H9 (cell line): ENCODE data around the gene ARHGDIA. TPM values are rescaled to one million over a fixed set of nuclear protein-coding genes. Genes with fewer than 3 reads are reported as not detected.
A peak's percentile ranks its signal among the peaks of the same experiment; 100 is the strongest.

Source experiments
- DNase-seq: peaks from one replicate; pipeline ENCODE4 v3.0.0-alpha.2; 2017
- H2AFZ ChIP-seq: one replicate; pipeline ENCODE4 v1.6.1; 2013; ENCODE audit warnings: mild to moderate bottlenecking, low read length, control low read depth, moderate library complexity
- H2AK5ac ChIP-seq: 2 replicates; pipeline ENCODE4 v1.6.1; 2013; ENCODE audit warnings: low read length, control low read depth, mixed read lengths; ENCODE audit not compliant: insufficient read length
- H2BK120ac ChIP-seq: one replicate; pipeline ENCODE4 v1.6.1; 2013; ENCODE audit warnings: low read depth, mild to moderate bottlenecking, low read length, control low read depth, inconsistent platforms; ENCODE audit not compliant: poor library complexity, severe bottlenecking
- H2BK12ac ChIP-seq: 2 replicates; pipeline ENCODE4 v1.6.1; 2013; ENCODE audit warnings: low read length, control low read depth, mixed read lengths, low read depth; ENCODE audit not compliant: insufficient read length
- H2BK15ac ChIP-seq: 2 replicates; pipeline ENCODE4 v1.6.1; 2013; ENCODE audit warnings: low read depth, low read length, control low read depth
- H2BK20ac ChIP-seq: one replicate; pipeline ENCODE4 v1.6.1; 2013; ENCODE audit warnings: low read depth, mild to moderate bottlenecking, low read length, control low read depth, inconsistent platforms; ENCODE audit not compliant: poor library complexity, severe bottlenecking
- H2BK5ac ChIP-seq: 2 replicates; pipeline ENCODE4 v1.6.1; 2013; ENCODE audit warnings: low read length, control low read depth, mixed read lengths; ENCODE audit not compliant: insufficient read length
- H3K14ac ChIP-seq: 2 replicates; pipeline ENCODE4 v1.6.1; 2013; ENCODE audit warnings: low read length, control low read depth; ENCODE audit not compliant: insufficient read depth
- H3K18ac ChIP-seq: 2 replicates; pipeline ENCODE4 v1.6.1; 2013; ENCODE audit warnings: low read depth, mild to moderate bottlenecking, mixed read lengths, low read length, control low read depth; ENCODE audit not compliant: insufficient read length
- H3K23ac ChIP-seq: 2 replicates; pipeline ENCODE4 v1.6.1; 2013; ENCODE audit warnings: low read length, control low read depth, mixed read lengths, low read depth; ENCODE audit not compliant: insufficient read length
- H3K23me2 ChIP-seq: 2 replicates; pipeline ENCODE4 v1.6.1; 2013; ENCODE audit warnings: low read depth, mild to moderate bottlenecking, mixed read lengths, low read length, control low read depth; ENCODE audit not compliant: insufficient read length, poor library complexity, severe bottlenecking
- H3K27ac ChIP-seq: 2 replicates; pipeline ENCODE4 v1.5.1; 2013; ENCODE audit warnings: low read length, control low read depth, mixed read lengths, low read depth; ENCODE audit not compliant: insufficient read length
- H3K27me3 ChIP-seq: 2 replicates; pipeline ENCODE4 v1.6.1; 2013; ENCODE audit warnings: low read length, control low read depth, inconsistent platforms; ENCODE audit not compliant: insufficient read depth
- H3K4ac ChIP-seq: 2 replicates; pipeline ENCODE4 v1.6.1; 2013; ENCODE audit warnings: low read depth, mild to moderate bottlenecking, control low read depth, inconsistent platforms, low read length, moderate library complexity
- H3K4me1 ChIP-seq: 2 replicates; pipeline ENCODE4 v1.6.1; 2013; ENCODE audit warnings: low read length, control low read depth, inconsistent platforms; ENCODE audit not compliant: insufficient read depth
- H3K4me2 ChIP-seq: 2 replicates; pipeline ENCODE4 v1.6.1; 2013; ENCODE audit warnings: low read length, control low read depth, mixed read lengths; ENCODE audit not compliant: insufficient read length, insufficient read depth
- H3K56ac ChIP-seq: 2 replicates; pipeline ENCODE4 v1.6.1; 2013; ENCODE audit warnings: low read depth, mild to moderate bottlenecking, mixed read lengths, low read length, control low read depth; ENCODE audit not compliant: insufficient read length
- H3K79me1 ChIP-seq: 2 replicates; pipeline ENCODE4 v1.6.1; 2013; ENCODE audit warnings: low read depth, mild to moderate bottlenecking, moderate library complexity, low read length, control low read depth, inconsistent platforms; ENCODE audit not compliant: insufficient read depth, poor library complexity, severe bottlenecking
- H3K79me2 ChIP-seq: 2 replicates; pipeline ENCODE4 v1.6.1; 2013; ENCODE audit warnings: low read length, control low read depth, inconsistent platforms; ENCODE audit not compliant: insufficient read depth
- H3K9ac ChIP-seq: 2 replicates; pipeline ENCODE4 v1.6.1; 2013; ENCODE audit warnings: low read length, control low read depth, mixed read lengths; ENCODE audit not compliant: insufficient read length; ENCODE audit errors: extremely low read depth
- H3K9me3 ChIP-seq: one replicate; pipeline ENCODE4 v1.6.1; 2013; ENCODE audit warnings: low read depth, low read length, inconsistent platforms; ENCODE audit not compliant: control insufficient read depth
- H3T11ph ChIP-seq: one replicate; pipeline ENCODE4 v1.6.1; 2013; ENCODE audit warnings: mild to moderate bottlenecking, low read length, control low read depth, inconsistent platforms
- H4K20me1 ChIP-seq: one replicate; pipeline ENCODE4 v1.6.1; 2013; ENCODE audit not compliant: control insufficient read depth, insufficient read length, insufficient read depth
- H4K5ac ChIP-seq: 2 replicates; pipeline ENCODE4 v1.6.1; 2013; ENCODE audit warnings: low read depth, mild to moderate bottlenecking, mixed read lengths, low read length, control low read depth; ENCODE audit not compliant: insufficient read length
- H4K8ac ChIP-seq: replicated peaks from 2 replicates; pipeline ENCODE4 v1.6.1; 2013; ENCODE audit warnings: low read length, control low read depth, mixed read lengths, low read depth; ENCODE audit not compliant: insufficient read length
- H4K91ac ChIP-seq: 2 replicates; pipeline ENCODE4 v1.6.1; 2013; ENCODE audit warnings: low read depth, mild to moderate bottlenecking, moderate library complexity, mixed read lengths, low read length, control low read depth; ENCODE audit not compliant: insufficient read length
- H3K27ac Mint-ChIP-seq, 3 experiments: 2 replicates in 2 of 3; 3 replicates in 1 of 3; pipeline ENCODE4 v1.8.0; 2020 to 2021; ENCODE audit warnings: mixed read lengths in 3 of 3, mild to moderate bottlenecking in 1 of 3, moderate library complexity in 1 of 3
- H3K27me3 Mint-ChIP-seq: 2 replicates; pipeline ENCODE4 v1.8.0; 2021; ENCODE audit warnings: low read depth, mild to moderate bottlenecking, moderate library complexity, mixed read lengths
- H3K36me3 Mint-ChIP-seq, 3 experiments: 2 replicates in 2 of 3; 3 replicates in 1 of 3; pipeline ENCODE4 v1.8.0; 2020 to 2021; ENCODE audit warnings: low read depth in 3 of 3, mixed read lengths in 3 of 3; ENCODE audit not compliant: insufficient read depth in 1 of 3
- H3K4me1 Mint-ChIP-seq, 2 experiments: 2 replicates each; pipeline ENCODE4 v1.8.0; 2020; ENCODE audit warnings: mixed read lengths in 2 of 2
- H3K4me3 Mint-ChIP-seq, 2 experiments: 2 replicates in 1 of 2; 3 replicates in 1 of 2; pipeline ENCODE4 v1.8.0; 2020 to 2021; ENCODE audit warnings: mild to moderate bottlenecking in 2 of 2, mixed read lengths in 2 of 2, moderate library complexity in 1 of 2
- H3K9me3 Mint-ChIP-seq, 2 experiments: 2 replicates in 1 of 2; 3 replicates in 1 of 2; pipeline ENCODE4 v1.8.0; 2020; ENCODE audit warnings: mild to moderate bottlenecking in 2 of 2, mixed read lengths in 2 of 2, moderate library complexity in 1 of 2
- CTCF ChIP-seq: fragments of 200-600 bp; sonication (generic); conservative IDR thresholded peaks from 3 replicates; pipeline ENCODE4 v1.8.0; 2021; ENCODE audit warnings: antibody characterized with exemption, mild to moderate bottlenecking
- WGBS: extraction: QIAGEN DNeasy Blood & Tissue Kit; methylation state at CpG from one replicate; pipeline ENCODE4 v1.1.7; 2013; ENCODE audit warnings: missing lambda C conversion rate, low lambda C conversion rate, mixed read lengths; ENCODE audit not compliant: insufficient read length; ENCODE audit errors: extremely low coverage; 5-methylcytosine and 5-hydroxymethylcytosine counted together
- total RNA-seq: library from RNA; stranded (reverse); gene quantifications from 2 replicates; pipeline ENCODE4 v1.2.1, GENCODE V29; 2021

Gene ARHGDIA
- total RNA-seq, 1 experiment from 2014 or later, result 247 TPM

GRCh38 chr17:81899514-81900166 is 28.5 kb upstream of the ARHGDIA start:
- Histone ChIP-seq H4K8ac (no peak overlapping the region), H2BK20ac (no peak overlapping the region), H4K20me1 (no peaks in the 10 kb centered on the region), H3K14ac (no peak overlapping the region), H3K27ac (no peak overlapping the region), H3K4me2 (no peak overlapping the region), H3K18ac (no peak overlapping the region), H3K4ac (no peak overlapping the region), H4K91ac (no peak overlapping the region), H3K9ac (no peak overlapping the region), H2BK12ac (no peak overlapping the region), H3K27me3 (no peaks in the 10 kb centered on the region; the same call in 1 of the 2 replicates), H4K5ac (no peak overlapping the region), H3K56ac (no peak overlapping the region), H2AFZ (no peak overlapping the region), H3K79me1 (no peaks in the 10 kb centered on the region), H3K79me2 (no peaks in the 10 kb centered on the region), H3K23me2 (peaks cover 11% of the 10 kb centered on the region), H3K4me1 (no peaks in the 10 kb centered on the region), H2BK5ac (no peak overlapping the region), H2AK5ac (no peak overlapping the region), H3K9me3 (no peaks in the 10 kb centered on the region), H3T11ph (no peak overlapping the region), H2BK15ac (no peak overlapping the region; the same call in 1 of the 2 replicates), H2BK120ac (no peak overlapping the region), H3K23ac (no peak overlapping the region)
- DNase-seq, result peak; percentile 44
- Mint-ChIP-seq H3K4me1 (peaks cover 0 to 3% of the 10 kb centered on the region in 2 experiments; a peak in 2 of 4 replicates), H3K27ac (peak overlapping the region in 1 of 3 experiments; percentile 49; a peak in 1 of 7 replicates), H3K9me3 (no peaks in the 10 kb centered on the region), H3K36me3 (peaks cover 13 to 45% (median 35%) of the 10 kb centered on the region in 3 experiments; a peak in 6 of 7 replicates), H3K4me3 (no peak overlapping the region), H3K27me3 (peaks cover 11% of the 10 kb centered on the region)
- no peak for TF ChIP-seq CTCF
- no CpG with 5 or more reads among the region's 22 CpGs for WGBS
